Activated CD8-positive, alpha-beta T cell treated with anti-CD3 and anti-CD28 coated beads, Interleukin-2, amount 10 ng/mL, durations not matched to agents 7 days and 5 days (primary cell): ENCODE data around the gene ERI3. TPM values are rescaled to one million over a fixed set of nuclear protein-coding genes. Genes with fewer than 3 reads are reported as not detected.

Experiments used
- ATAC-seq: fragments of 150-1000 bp; cut with Tn5 transposase; one replicate; pipeline ENCODE4 v1.10.0; 2021; ENCODE audit warnings: moderate library complexity
- CTCF ChIA-PET: fragments of 350-600 bp; sonication (Branson Sonifier 250); formaldehyde crosslinking; loops from one replicate; lab custom pipeline; 2021; ENCODE audit warnings: antibody characterized with exemption; lab: Charles Lee
- POLR2A ChIA-PET: fragments of 350-600 bp; sonication (Branson Sonifier 250); formaldehyde crosslinking; loops from one replicate; lab custom pipeline; 2021; ENCODE audit warnings: antibody characterized with exemption; lab: Charles Lee
- DNase-seq: peaks from one replicate; pipeline ENCODE4 v3.0.0-alpha.2; 2020
- H3K27ac Mint-ChIP-seq: one replicate; pipeline ENCODE4 v1.8.0; 2021; ENCODE audit warnings: mild to moderate bottlenecking, mixed read lengths
- H3K27me3 Mint-ChIP-seq: one replicate; pipeline ENCODE4 v1.8.0; 2021; ENCODE audit warnings: low read depth, mixed read lengths
- H3K36me3 Mint-ChIP-seq: one replicate; pipeline ENCODE4 v1.8.0; 2021; ENCODE audit warnings: low read depth, mixed read lengths
- H3K4me1 Mint-ChIP-seq: one replicate; pipeline ENCODE4 v1.8.0; 2021; ENCODE audit warnings: low read depth, mixed read lengths
- H3K4me3 Mint-ChIP-seq: one replicate; pipeline ENCODE4 v1.8.0; 2021; ENCODE audit warnings: mild to moderate bottlenecking, mixed read lengths
- H3K9me3 Mint-ChIP-seq: one replicate; pipeline ENCODE4 v1.8.0; 2022; ENCODE audit warnings: mixed read lengths; ENCODE audit not compliant: insufficient read depth
- total RNA-seq, 2 experiments: library from RNA; stranded (reverse); gene quantifications; one replicate each; pipeline ENCODE4 v1.2.3, GENCODE V29; 2021

Gene ERI3
- total RNA-seq, 2 experiments from 2014 or later: 33.1 to 33.2 TPM

DNA sequence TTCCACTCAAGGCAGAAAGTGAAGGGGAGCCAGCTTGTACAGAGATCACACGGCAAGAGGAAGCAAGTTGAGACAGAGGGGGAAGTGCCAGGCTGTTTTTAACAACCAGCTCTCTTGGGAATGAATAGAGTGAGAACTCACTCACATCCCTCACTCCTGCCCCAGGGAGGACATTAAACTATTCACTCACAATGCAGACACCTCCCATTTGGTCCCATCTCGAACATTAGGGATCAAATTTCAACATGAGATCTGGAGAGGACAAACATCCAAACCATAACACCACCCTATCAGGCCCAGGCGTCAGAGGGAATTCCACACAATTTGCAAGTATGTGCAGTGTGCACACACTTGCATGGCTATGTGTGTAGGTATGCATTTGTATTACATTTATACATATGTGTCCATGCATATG, 79.1 kb downstream of the ERI3 start:
- H3K4me1 Mint-ChIP-seq: peaks cover 4% of the 10 kb centered on the region
- ChIA-PET POLR2A (no interaction called here), CTCF (no interaction called here)
- H3K4me3 Mint-ChIP-seq: no peak overlapping the region
- H3K36me3 Mint-ChIP-seq: no peaks in the 10 kb centered on the region
- no peak for ATAC-seq
- no peaks in the 10 kb centered on the region for H3K9me3 Mint-ChIP-seq
- no peak overlapping the region for H3K27ac Mint-ChIP-seq
- DNase-seq: no peak
- H3K27me3 Mint-ChIP-seq: no peaks in the 10 kb centered on the region

- no peak overlapping the region for H3K27ac Mint-ChIP-seq
- H3K27me3 Mint-ChIP-seq: no peaks in the 10 kb centered on the region
- POLR2A ChIA-PET: interaction anchor here (0.7 kb wide), 1 partner anchor 10 kb away, joined by 3 read pairs; no protein-coding TSS in a partner anchor
- DNase-seq (no peak), ATAC-seq (no peak)
- peaks cover 4% of the 10 kb centered on the region for H3K4me1 Mint-ChIP-seq
- no peaks in the 10 kb centered on the region for H3K36me3 Mint-ChIP-seq
- CTCF ChIA-PET: interaction anchor here (0.8 kb wide), 1 partner anchor 103 kb away, joined by 3 read pairs; no protein-coding TSS in a partner anchor
- no peak overlapping the region for H3K4me3 Mint-ChIP-seq
- no peaks in the 10 kb centered on the region for H3K9me3 Mint-ChIP-seq
Measured at GRCh38 chr1:44275296-44275962, 79.6 kb downstream of the ERI3 start.

- no peak overlapping the region for H3K4me3 Mint-ChIP-seq
- no peaks in the 10 kb centered on the region for H3K9me3 Mint-ChIP-seq
- H3K27ac Mint-ChIP-seq: no peak overlapping the region
- DNase-seq: no peak
- peaks cover 4% of the 10 kb centered on the region for H3K4me1 Mint-ChIP-seq
- ATAC-seq: no peak
- no peaks in the 10 kb centered on the region for H3K36me3 Mint-ChIP-seq
- CTCF ChIA-PET: interaction anchor here (0.6 kb wide), 1 partner anchor 44 kb away, joined by 3 read pairs; no protein-coding TSS in a partner anchor
- POLR2A ChIA-PET: no interaction called here
- H3K27me3 Mint-ChIP-seq: no peaks in the 10 kb centered on the region
Measured at GRCh38 chr1:44273560-44274350, 81.3 kb downstream of the ERI3 start.

- ChIA-PET CTCF (no interaction called here), POLR2A (no interaction called here)
- Mint-ChIP-seq H3K4me1 (peaks cover 4% of the 10 kb centered on the region), H3K36me3 (no peaks in the 10 kb centered on the region), H3K27ac (no peak overlapping the region), H3K4me3 (no peak overlapping the region), H3K27me3 (no peaks in the 10 kb centered on the region), H3K9me3 (no peaks in the 10 kb centered on the region)
- ATAC-seq (no peak), DNase-seq (no peak)
Measured at GRCh38 chr1:44272992-44273391, 82.1 kb downstream of the ERI3 start.

DNA sequence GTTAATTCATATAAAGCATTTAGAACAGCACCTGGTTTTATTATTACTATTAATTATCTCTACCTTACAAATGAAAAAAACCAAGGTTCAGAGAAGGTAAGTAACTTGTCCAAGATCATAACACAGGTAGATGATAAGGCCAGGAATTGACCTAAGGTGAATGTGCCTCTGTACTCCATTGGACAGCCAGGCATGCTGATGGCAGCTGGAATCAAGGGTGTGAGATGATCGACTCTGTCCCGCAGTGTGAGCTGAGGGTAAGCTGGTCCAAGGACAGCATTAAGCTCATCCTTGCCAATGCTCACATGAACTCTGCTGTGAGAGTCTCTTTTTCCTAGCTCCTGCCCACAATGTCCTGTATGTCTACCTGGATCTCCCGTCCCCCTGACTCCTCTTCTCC, 83.4 kb downstream of the ERI3 start:
- no peak for DNase-seq
- ChIA-PET POLR2A (no interaction called here), CTCF (no interaction called here)
- Mint-ChIP-seq H3K27me3 (no peaks in the 10 kb centered on the region), H3K4me3 (no peak overlapping the region), H3K27ac (no peak overlapping the region), H3K9me3 (no peaks in the 10 kb centered on the region), H3K4me1 (peaks cover 4% of the 10 kb centered on the region), H3K36me3 (no peaks in the 10 kb centered on the region)
- ATAC-seq: no peak

DNA sequence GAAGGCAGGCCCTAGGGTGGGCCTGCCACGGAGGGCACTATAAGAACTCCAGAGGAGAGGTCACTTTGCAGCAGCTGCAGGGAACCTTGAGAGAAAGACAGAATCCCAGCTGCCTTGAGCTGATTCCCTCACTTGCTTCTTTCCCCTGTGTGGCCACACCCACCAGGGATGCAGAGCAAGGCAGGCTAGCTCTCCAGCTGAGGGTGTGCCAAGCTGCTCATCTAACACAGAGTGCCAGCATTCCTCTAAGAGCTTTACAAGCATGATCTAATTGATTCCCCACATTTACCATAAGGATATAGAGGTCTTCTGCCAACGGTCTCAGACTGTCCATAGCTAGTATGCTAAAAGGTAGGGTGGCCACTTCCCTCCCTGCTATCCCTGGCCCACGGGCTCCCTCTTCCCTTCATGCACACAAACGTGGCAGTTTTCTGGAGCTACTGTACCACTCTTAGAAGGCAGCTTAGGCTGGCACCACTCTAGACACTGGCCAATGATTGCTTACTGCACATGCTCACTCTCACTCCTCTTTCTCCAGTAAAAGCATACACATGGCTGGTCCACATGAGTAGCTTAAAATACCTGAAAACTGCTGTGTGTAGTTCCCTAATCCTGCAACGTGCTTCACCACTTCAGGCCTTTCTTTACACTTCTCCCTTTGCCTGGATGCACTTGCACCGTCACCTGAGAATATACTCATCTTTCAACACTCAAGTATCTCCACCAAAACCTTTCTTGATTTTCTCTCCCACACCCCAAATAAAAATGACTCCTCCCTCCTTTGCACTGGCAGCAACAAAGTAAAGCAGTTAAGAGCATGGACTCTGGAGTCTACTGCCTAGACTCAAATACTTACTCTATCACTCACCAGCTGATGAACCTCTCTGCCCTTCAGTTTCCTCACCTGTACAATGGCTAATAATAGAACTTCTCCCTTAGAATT, 84.1 kb downstream of the ERI3 start:
- H3K27me3 Mint-ChIP-seq: no peaks in the 10 kb centered on the region
- POLR2A ChIA-PET: no interaction called here
- no peak overlapping the region for H3K27ac Mint-ChIP-seq
- H3K4me1 Mint-ChIP-seq: peaks cover 4% of the 10 kb centered on the region
- no peak overlapping the region for H3K4me3 Mint-ChIP-seq
- CTCF ChIA-PET: interaction anchor here (0.6 to 1.6 kb wide), 2 partner anchors 53 to 1073 kb away, joined by 3 to 6 read pairs; no protein-coding TSS in a partner anchor
- no peak for ATAC-seq
- no peak for DNase-seq
- no peaks in the 10 kb centered on the region for H3K36me3 Mint-ChIP-seq
- H3K9me3 Mint-ChIP-seq: no peaks in the 10 kb centered on the region

DNA sequence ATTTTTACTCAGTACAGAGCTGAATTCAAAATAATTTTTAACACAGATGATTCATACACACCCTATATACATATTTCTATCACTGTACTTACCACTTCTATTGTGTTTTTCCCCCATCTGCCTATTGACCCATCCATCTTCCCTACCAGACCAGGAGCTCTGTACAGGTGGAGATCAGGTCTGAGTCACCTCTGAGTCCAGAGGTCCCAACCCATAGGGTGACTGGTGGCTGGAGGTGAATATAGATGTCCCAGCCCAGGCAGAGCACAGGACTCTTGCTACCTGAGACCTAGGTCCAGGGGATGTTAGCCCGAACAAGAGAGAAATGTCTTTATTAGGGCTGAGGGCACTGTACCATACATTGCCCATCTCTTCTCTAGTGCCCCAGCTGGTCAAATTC, 87.0 kb downstream of the ERI3 start:
- Mint-ChIP-seq H3K4me1 (peaks cover 12% of the 10 kb centered on the region), H3K9me3 (no peaks in the 10 kb centered on the region), H3K27ac (no peak overlapping the region), H3K36me3 (no peaks in the 10 kb centered on the region), H3K4me3 (no peak overlapping the region), H3K27me3 (no peaks in the 10 kb centered on the region)
- ATAC-seq: no peak
- CTCF ChIA-PET: interaction anchor here (0.6 kb wide), 2 partner anchors 42 to 162 kb away, joined by 3 read pairs; no protein-coding TSS in a partner anchor
- no peak for DNase-seq
- POLR2A ChIA-PET: no interaction called here

DNA sequence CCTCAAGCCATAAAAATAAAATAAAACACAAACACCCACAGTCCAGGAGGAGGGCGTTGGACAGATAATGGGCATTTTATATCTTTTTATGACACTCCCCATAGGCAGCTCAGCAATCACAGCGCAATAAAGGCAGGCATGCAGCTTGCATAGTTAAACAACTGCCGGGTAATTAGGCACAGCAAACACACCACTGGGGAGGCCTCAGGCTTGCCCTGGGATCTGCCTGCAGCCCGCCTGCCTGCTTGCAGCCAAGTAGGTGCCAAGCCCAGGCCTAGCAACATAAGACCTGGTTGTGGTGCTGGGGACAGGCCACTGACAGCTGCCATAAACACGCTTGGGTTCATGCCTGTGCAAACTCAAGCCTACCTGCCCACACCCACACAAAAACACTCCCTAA, 87.6 kb downstream of the ERI3 start:
- H3K27me3 Mint-ChIP-seq: no peaks in the 10 kb centered on the region
- POLR2A ChIA-PET: interaction anchor here (0.6 kb wide), 1 partner anchor 51 kb away, joined by 3 read pairs; no protein-coding TSS in a partner anchor

DNA sequence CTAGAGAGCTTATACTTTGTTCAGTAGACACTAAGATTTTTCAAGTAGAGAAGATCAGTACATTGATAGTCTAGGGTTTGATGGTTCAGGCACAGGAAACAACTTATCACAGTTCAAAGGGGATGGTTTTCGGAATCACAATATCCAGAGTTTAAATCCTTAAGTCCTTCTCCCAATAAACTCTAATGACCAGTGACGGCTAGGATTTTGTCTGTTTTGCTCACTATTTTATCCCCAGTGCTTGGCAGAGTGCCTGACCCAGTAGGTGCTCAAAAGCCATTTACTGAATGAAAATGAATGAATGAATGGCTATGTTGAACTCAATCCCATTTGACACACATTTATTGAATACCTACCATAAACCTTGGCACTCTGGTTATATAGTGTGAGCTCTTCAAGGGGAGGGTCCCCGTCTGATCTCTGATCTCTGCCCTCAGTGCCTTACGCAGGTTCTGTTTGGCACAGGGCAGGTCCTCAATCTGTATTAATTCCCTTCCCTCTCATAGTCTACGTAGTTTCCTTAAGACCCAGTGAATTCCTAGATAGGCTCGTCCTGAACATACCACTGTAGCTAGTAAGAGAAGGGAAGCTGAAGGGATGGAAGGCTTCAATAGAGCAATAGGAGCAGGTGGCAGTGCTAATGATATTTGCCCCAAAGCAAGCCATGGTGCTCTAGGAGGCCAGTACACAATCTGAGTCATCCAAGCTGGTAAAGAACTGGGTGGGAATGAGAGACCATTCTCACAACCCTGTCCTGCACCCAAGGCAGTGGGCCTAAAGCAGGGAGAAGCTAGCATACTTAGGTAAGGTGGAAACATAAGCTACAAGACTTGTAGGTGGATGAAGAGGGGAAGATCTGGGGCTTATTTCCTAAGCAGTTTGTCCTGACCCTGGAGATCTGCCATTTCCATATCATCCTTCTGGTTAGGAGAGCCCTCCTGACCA, 88.4 kb downstream of the ERI3 start:
- Mint-ChIP-seq H3K4me3 (no peak overlapping the region), H3K27ac (no peak overlapping the region), H3K4me1 (peaks cover 12% of the 10 kb centered on the region), H3K9me3 (no peaks in the 10 kb centered on the region), H3K27me3 (no peaks in the 10 kb centered on the region), H3K36me3 (no peaks in the 10 kb centered on the region)
- DNase-seq (no peak), ATAC-seq (no peak)
- CTCF ChIA-PET: interaction anchor here (1.0 to 2.0 kb wide), 4 partner anchors 49 to 53 kb away, joined by 3 to 6 read pairs (median 4); no protein-coding TSS in a partner anchor
- POLR2A ChIA-PET: interaction anchor here (1.5 kb wide), 1 partner anchor 8 kb away, joined by 3 read pairs; no protein-coding TSS in a partner anchor

More for the DNA sequence above, 87.6 kb downstream of the ERI3 start:
- CTCF ChIA-PET: interaction anchor here (1.0 to 2.0 kb wide), 3 partner anchors 48 to 50 kb away, joined by 4 to 6 read pairs (median 4); no protein-coding TSS in a partner anchor
- H3K36me3 Mint-ChIP-seq: no peaks in the 10 kb centered on the region
- no peak for DNase-seq
- H3K27ac Mint-ChIP-seq: no peak overlapping the region
- no peak overlapping the region for H3K4me3 Mint-ChIP-seq
- no peaks in the 10 kb centered on the region for H3K9me3 Mint-ChIP-seq
- ATAC-seq: no peak
- H3K4me1 Mint-ChIP-seq: peaks cover 12% of the 10 kb centered on the region

- no peaks in the 10 kb centered on the region for H3K9me3 Mint-ChIP-seq
- H3K27me3 Mint-ChIP-seq: no peaks in the 10 kb centered on the region
- H3K36me3 Mint-ChIP-seq: no peaks in the 10 kb centered on the region
- POLR2A ChIA-PET: interaction anchor here (0.7 to 1.5 kb wide), 2 partner anchors 9 to 510 kb away, joined by 3 to 4 read pairs; no protein-coding TSS in a partner anchor
- DNase-seq: no peak
- peaks cover 12% of the 10 kb centered on the region for H3K4me1 Mint-ChIP-seq
- no peak overlapping the region for H3K4me3 Mint-ChIP-seq
- CTCF ChIA-PET: interaction anchor here (0.9 to 2.0 kb wide), 4 partner anchors 48 to 54 kb away, joined by 3 to 6 read pairs (median 4); no protein-coding TSS in a partner anchor
- H3K27ac Mint-ChIP-seq: no peak overlapping the region
- no peak for ATAC-seq
Measured at GRCh38 chr1:44265656-44266358, 89.2 kb downstream of the ERI3 start.
